RWPE2 (cell line): ENCODE measurements around the gene FNIP1.

Experiments
- ATAC-seq: fragments of 200-7000 bp; cut with Tn5 transposase; 3 replicates; pipeline ENCODE4 v1.9.1; 2021; ENCODE audit warnings: low read depth
- DNase-seq: peaks from one replicate; pipeline ENCODE4 v3.0.0-alpha.2; 2020; ENCODE audit warnings: low spot score
- H3K27ac ChIP-seq: fragments of 450-650 bp; 2 replicates; pipeline ENCODE4 v1.5.1; 2017; ENCODE audit warnings: mild to moderate bottlenecking; ENCODE audit not compliant: poor library complexity, severe bottlenecking
- H3K27me3 ChIP-seq: fragments of 250-450 bp; sonication (Bioruptor Pico); 2 replicates; pipeline ENCODE4 v1.5.1; 2021; ENCODE audit warnings: mild to moderate bottlenecking, moderate library complexity; ENCODE audit not compliant: insufficient read depth, poor library complexity, severe bottlenecking
- H3K36me3 ChIP-seq: fragments of 250-450 bp; sonication (Bioruptor Pico); 2 replicates; pipeline ENCODE4 v1.5.1; 2020; ENCODE audit warnings: low read depth, mild to moderate bottlenecking, moderate library complexity
- H3K4me1 ChIP-seq: fragments of 250-450 bp; sonication (Bioruptor Pico); 2 replicates; pipeline ENCODE4 v1.5.1; 2021; ENCODE audit warnings: mild to moderate bottlenecking, moderate library complexity; ENCODE audit not compliant: insufficient read depth, poor library complexity, severe bottlenecking
- H3K4me3 ChIP-seq: fragments of 250-450 bp; sonication (Bioruptor Pico); 2 replicates; pipeline ENCODE4 v1.5.1; 2021; ENCODE audit warnings: mild to moderate bottlenecking, moderate library complexity; ENCODE audit not compliant: severe bottlenecking
- H3K9me3 ChIP-seq: fragments of 250-450 bp; sonication (Bioruptor Pico); 2 replicates; pipeline ENCODE4 v1.5.1; 2021; ENCODE audit warnings: mild to moderate bottlenecking, moderate library complexity; ENCODE audit not compliant: severe bottlenecking
- CTCF ChIP-seq: fragments of 450-650 bp; IDR thresholded peaks from one replicate; pipeline ENCODE4 v1.5.1; 2017; ENCODE audit warnings: mild to moderate bottlenecking, moderate library complexity; ENCODE audit not compliant: poor library complexity, severe bottlenecking

The FNIP1 gene

GRCh38 chr5:131757830-131758519 lies 38.8 kb downstream of the FNIP1 start:
- Histone ChIP-seq H3K4me1 (no peaks in the 10 kb centered on the region), H3K27ac (no peak overlapping the region)
- ATAC-seq: no peak

DNA sequence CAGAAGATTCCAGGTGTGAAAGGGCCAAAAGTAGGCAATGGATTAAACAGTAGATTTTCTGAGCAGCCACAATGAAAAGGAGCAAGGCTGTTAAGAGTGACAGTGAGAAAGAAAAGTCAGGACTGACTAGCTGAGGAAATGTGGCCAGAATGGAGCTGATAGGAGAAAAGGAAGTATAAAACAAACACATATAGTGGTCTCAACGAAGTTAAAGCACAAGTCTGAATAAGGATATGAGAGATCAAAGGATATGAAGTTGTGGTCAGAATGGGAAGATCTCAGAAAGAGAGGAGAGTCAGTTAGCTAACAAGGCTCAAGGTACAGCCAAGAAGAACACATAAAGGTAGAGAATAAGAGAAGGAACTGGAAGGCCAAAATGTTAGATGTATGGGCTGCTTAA lies 39.9 kb downstream of the FNIP1 start:
- no peaks in the 10 kb centered on the region for H3K27me3 ChIP-seq
- no peak overlapping the region for H3K4me3 ChIP-seq
- no peaks in the 10 kb centered on the region for H3K36me3 ChIP-seq
- no peak for TF ChIP-seq CTCF
- no peak overlapping the region for H3K27ac ChIP-seq
- H3K4me1 ChIP-seq: no peaks in the 10 kb centered on the region
- ATAC-seq: no peak
- no peaks in the 10 kb centered on the region for H3K9me3 ChIP-seq
- no peak for DNase-seq

More at GRCh38 chr5:131757830-131758519, 38.8 kb downstream of the FNIP1 start:
- Histone ChIP-seq H3K27me3 (no peaks in the 10 kb centered on the region), H3K9me3 (no peaks in the 10 kb centered on the region), H3K4me3 (no peak overlapping the region), H3K36me3 (no peaks in the 10 kb centered on the region)
- DNase-seq: no peak
- TF ChIP-seq CTCF: no peak

- DNase-seq: no peak
- no peak overlapping the region for H3K4me3 ChIP-seq
- no peak for TF ChIP-seq CTCF
- H3K27ac ChIP-seq: no peak overlapping the region
- H3K4me1 ChIP-seq: no peaks in the 10 kb centered on the region
- no peaks in the 10 kb centered on the region for H3K36me3 ChIP-seq
- H3K9me3 ChIP-seq: no peaks in the 10 kb centered on the region
- no peaks in the 10 kb centered on the region for H3K27me3 ChIP-seq
- ATAC-seq: no peak
Measured at GRCh38 chr5:131754363-131754762, 42.5 kb downstream of the FNIP1 start.

- Histone ChIP-seq H3K27ac (no peak overlapping the region), H3K4me1 (no peaks in the 10 kb centered on the region), H3K36me3 (no peaks in the 10 kb centered on the region), H3K27me3 (no peaks in the 10 kb centered on the region), H3K9me3 (no peaks in the 10 kb centered on the region), H3K4me3 (no peak overlapping the region)
- DNase-seq: no peak
- no peak for ATAC-seq
- no peak for TF ChIP-seq CTCF
Measured at GRCh38 chr5:131751506-131751905, 45.3 kb downstream of the FNIP1 start.

DNA sequence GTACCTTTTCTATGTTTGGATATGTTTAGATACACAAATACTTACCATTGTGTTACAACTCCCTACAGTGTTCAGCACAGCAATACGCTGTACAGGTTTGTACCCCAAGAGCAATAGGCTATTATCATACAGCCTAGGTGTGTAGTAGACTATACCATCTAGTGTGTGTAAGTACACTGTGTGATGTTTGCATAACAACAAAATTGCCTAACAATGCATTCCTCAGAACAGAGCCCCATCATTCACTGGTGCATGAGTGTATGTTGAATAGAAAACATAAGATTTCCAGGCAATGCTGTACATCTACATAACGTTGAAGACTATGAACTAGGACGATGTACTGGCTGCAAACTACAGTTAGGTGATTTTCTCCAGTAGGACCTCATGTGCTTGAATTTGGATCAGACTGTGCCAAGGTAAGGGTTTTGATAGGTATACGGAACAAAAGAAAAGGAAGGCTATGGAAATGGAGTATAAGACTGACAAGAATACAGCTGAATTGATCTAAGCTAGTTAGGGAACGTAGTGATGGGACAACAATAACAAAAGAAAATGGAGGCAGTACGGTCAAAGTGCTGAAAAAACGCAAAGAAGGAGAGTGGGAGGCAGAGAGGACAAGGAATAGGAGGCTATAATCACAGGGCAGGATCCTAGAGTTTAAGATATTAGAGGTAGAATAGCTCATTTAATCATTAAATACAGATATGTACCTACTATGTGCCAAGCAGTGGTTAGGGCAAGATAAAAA lies 46.9 kb downstream of the FNIP1 start:
- ATAC-seq (0 out of 3 replicates have a peak, but pooled peaks have one; percentile 15), DNase-seq (no peak)
- Histone ChIP-seq H3K4me1 (no peaks in the 10 kb centered on the region), H3K9me3 (no peaks in the 10 kb centered on the region), H3K27ac (no peak overlapping the region), H3K36me3 (no peaks in the 10 kb centered on the region), H3K27me3 (no peaks in the 10 kb centered on the region), H3K4me3 (no peak overlapping the region)
- TF ChIP-seq CTCF: no peak
